Left kidney (tissue), 2 donors: Measurements from ENCODE around the gene GOSR1. TPM values are rescaled to one million over a fixed set of nuclear protein-coding genes. Genes with fewer than 3 reads are reported as not detected.
A peak's percentile ranks its signal among the peaks of the same experiment; 100 is the strongest.
"Not testable (repeated sequence)": the region's sequence is repeated elsewhere in the genome, so short reads cannot be mapped to it uniquely, and the experiment has no call there.

Source experiments
- DNase-seq: peaks from one replicate; pipeline ENCODE4 v3.0.0-alpha.2; 2013
- polyA plus RNA-seq: library from polyadenylated mRNA; unstranded; fragments of 120-200 nt; gene quantifications from one replicate; pipeline ENCODE4 v1.2.1, GENCODE V29; 2013; ENCODE audit not compliant: insufficient read length

Gene GOSR1
- polyA plus RNA-seq, 1 donor, result 64.8 TPM

DNA sequence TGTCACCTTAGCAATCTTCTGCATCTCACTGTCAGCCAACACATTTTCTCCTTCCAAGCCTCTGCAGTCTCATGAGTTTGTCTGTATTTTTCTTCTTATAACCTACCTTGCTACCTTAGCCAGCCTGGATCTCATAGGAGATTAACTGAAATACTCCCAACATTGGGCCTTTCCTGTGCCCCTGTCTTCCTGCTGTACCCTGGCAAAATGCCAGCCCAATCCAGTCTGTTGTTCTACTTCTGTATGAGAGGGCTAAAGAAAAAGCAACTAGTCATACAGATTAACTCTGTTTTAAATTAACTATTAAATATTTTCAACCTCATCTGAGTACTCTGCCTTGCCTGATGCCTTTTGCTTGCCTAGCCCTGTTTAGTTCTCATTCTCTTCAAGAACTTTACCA, 18.4 kb downstream of the GOSR1 start:
- DNase-seq, result no peak

DNA sequence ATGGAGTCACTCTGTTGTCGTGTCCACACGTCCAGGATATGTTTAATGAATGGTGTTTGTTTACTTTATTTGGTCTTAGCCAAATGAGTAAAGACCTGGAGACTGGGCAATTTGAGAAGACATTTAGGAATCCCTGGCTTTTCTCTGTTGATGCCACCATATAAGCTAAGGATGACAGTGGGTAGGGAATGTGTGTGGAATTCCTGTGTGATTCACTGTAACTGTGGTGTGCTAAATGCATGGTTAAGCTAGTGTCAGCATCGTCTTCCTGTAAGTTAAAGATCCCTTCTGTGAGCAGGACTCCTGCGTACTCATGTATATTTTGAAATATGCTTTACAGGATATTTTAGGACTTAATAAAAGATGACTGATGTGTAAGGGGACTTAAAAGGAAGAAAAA, 26.4 kb downstream of the GOSR1 start:
- DNase-seq, result no peak

DNA sequence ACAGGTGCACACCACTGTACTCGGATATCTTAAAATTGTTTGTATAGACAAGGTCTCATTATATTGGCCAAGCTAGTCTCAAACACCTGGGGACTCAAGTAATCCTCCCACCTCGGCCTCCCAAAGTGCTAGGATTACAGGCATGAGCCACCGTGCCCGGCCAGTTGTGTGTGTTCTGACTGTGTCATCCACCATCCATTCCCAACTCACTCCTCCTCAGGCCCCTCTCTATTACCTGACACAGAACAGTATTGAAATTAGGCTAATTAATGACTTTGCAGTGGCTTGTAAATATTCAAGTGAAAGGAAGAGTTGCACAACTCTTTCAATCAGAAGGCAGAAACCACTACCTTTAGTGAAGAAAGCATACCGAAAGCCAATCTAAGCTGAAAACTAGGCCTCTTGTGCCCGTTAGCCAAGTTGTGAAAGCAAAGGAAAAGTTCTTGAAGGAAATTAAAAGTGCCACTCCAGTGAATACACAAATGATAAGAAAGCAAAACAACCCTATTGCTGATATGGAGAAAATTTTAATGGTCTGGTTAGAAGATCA, 28.7 kb downstream of the GOSR1 start:
- DNase-seq, result no peak

DNA sequence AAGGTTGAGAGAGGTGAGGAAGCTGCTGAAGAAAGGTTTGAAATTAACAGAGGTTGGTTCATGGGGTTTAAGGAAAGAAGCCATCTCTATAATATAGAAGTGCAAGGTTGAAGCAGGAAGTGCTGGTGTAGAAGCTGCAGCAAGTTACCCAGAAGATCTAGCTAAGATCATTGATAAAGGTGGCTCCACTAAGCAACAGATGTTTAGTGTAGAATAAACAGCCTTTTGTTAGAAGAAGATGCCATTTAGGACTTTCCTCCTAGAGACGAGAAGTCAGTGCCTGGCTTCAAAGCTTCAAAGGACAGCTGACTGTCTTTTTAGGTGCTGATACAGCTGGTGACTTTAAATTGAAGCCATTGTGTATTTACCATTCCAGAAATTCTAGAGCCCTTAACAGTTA, 29.3 kb downstream of the GOSR1 start:
- DNase-seq, result no peak

DNA sequence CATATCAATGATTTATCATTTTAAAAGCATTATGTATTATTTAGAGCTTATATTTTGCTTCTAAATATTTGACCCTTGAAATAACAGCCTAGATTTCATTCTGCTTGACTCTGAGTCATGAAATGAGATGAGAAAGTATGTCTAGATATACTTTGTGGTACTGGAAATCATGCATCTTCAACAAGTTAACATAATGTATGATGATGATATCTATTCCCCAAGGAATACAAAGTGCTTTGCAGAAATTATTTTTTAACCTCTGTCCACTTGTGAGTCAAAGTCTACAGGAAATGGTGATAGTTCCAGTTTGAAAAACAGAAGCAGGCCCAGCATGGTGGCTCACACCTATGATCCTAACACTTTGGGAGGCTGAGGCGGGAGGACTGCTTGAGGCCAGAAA, 36.1 kb downstream of the GOSR1 start:
- DNase-seq, result no peak

DNA sequence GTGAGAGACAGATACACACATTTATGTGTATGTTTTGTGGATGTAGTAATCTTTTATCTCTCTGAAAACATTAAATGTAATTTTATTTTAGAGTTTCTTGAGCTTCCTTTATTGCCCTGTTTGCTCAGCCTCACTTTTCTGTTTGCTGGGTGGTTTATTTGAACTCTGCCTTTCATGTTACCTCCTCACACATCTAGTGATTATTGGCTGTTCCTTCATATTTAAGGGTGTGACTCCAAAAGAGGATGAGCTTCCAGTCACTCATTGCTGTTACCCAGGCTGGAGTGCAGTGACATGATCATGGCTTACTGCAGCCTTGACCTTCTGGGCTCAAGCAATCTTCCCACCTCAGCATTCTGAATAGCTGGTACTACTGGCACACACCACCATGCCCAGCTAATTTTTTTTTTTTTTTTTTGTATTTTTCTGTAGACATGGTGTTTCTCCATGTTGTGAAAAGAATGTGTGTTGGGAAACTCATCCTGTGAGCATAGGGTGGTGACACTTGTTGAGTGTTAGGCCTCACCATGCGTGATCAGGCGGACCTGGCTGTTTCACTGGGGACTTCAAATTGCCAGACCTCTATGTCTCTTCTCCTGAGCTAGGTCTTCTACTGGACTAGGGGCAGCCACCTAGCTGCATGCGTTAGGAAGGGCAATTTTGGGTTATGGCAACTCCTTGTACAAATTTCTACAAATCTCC, 37.8 kb downstream of the GOSR1 start:
- no peak for DNase-seq

DNA sequence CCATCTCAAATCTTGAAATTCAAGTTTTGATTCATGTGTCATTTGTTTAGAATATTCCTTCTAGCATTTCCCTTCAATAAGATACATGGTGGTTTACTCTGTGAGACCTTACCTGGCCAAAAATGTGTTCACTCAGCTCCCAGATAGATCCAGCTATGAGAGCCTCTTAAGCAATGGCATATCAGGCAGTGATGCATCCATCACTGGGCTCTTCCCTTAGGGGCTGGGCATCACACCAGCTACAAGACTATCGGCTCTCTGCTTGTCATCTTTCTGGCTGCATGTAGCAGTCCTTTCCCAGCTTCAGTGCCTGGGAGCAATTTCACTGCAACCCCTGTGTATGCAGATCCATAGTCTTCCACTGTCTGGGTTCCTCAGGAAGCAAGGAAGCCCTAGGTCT, 40.6 kb downstream of the GOSR1 start:
- no peak for DNase-seq

DNA sequence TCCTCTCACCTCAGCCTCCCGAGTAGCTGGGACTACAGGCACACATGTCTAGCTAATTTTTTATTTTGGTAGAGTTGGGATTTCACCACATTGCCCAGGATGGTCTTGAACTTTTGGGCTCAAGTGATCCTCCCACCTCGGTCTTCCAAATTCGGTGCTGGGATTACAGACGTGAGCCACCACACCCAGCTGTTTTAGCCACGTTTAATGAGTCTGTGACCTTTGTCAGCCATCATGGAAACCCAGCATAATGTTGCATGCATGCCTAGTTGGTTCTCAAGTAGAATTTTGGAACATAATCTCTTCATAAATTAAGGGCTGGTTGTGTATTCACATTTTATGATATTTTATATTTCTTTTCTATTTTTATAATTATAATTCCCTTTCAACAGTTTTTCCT, 42.0 kb downstream of the GOSR1 start:
- no peak for DNase-seq

DNA sequence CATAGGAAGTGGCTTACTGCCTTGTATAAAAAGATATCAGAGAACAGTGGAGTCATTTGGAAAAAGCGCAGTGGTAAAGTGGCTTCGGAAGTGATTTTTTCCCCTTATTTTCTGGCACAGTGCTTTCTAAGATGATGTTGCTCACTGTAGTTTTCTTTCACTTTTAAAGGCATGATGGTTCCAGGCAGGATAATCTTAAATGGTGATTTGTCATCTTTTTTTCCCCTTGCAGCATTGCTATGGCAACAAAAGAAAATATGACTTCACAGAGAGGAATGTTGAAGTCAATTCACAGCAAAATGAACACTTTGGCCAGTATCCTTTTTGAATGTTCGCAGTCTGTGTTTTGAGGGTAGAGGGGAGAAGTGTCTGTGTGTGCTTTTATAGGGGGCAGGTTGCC, 42.5 kb downstream of the GOSR1 start:
- no peak for DNase-seq

DNA sequence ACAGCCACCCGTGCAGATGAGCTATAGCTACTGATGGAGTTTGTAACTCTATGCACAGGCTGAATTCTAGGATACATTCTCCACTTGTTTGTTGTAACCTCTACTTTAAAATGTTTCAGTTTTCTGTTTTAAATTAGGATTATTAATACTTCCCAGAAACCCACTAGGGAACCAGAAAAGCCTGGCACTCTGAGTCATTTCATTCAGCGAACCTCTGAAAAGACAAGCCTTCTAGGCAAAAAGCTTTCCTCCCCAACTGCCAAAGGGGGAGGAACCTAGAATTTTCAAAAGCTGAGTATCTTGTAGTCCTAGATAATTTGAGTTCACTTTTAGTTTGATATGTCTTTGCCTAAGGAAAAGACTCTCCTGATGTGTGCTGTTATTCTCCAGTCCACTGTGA, 43.2 kb downstream of the GOSR1 start:
- no peak for DNase-seq

DNA sequence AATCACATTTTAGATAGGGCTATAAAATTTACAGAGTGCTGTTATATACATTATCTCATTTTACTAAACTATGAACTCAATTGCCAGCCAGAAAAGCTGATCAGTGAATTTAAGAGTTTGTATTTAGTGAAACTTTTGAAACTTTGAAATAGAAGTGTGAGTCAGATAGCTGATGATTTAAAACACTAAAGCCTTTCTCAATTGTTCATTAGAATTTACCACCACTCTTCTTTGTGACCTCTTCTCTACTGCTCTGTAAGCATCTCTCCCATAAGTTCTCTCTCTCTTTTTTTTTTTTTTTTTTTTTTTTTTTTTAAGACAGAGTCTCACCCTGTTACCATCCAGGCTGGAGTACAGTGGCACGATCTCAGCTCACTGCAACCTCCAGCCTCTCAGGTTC, 43.7 kb downstream of the GOSR1 start:
- DNase-seq, result no peak

DNA sequence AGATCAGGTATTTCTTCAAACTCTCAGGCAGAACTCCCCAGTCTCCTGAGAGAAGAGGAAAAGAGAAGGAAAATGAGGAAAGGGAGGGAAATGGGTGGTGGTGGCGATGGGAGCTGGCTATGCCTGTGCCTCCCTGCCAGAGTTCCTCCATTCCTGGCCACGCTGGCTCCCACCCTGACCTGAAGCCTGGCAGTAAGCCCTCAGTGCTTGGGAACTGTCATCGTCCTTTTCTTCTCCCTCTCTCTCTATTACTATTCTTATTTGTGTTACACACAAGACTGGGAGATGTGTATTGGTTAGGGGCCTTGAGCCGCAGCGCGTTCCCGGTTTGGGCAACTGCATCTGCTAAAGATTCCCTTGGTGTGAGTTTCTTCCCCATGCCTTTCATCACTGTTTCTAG, 44.6 kb downstream of the GOSR1 start:
- DNase-seq, result no peak

DNA sequence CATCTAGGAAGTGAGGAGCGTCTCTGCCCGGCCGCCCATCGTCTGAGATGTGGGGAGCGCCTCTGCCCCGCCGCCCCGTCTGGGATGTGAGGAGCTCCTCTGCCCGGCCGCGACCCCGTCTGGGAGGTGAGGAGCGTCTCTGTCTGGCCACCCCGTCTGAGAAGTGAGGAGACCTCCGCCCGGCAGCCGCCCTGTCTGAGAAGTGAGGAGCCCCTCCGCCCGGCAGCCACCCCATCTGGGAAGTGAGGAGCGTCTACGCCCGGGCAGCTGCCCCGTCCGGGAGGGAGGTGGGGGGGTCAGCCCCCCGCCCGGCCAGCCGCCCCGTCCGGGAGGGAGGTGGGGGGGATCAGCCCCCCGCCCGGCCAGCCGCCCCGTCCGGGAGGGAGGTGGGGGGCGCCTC, 46.0 kb downstream of the GOSR1 start:
- not testable (repeated sequence) for DNase-seq

DNA sequence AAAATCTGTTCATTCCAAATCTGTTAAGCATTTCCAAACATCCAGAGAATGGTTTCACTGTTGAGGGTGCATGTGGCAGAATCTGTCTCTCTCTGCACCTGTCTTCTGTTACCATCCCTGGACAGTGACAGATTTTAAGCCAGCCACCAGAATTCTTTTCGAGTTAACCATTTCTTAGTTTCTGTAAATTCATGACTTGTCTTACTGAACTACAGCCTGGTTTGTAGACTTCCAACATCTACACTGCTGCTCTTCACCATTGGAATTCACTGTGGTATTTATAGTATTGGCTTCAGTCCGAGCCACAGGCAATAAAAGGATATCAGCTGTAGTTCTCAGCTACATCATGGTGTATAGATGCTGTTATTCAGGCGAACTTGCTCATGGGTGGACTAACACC, 47.6 kb downstream of the GOSR1 start:
- peak; percentile 8 for DNase-seq

DNA sequence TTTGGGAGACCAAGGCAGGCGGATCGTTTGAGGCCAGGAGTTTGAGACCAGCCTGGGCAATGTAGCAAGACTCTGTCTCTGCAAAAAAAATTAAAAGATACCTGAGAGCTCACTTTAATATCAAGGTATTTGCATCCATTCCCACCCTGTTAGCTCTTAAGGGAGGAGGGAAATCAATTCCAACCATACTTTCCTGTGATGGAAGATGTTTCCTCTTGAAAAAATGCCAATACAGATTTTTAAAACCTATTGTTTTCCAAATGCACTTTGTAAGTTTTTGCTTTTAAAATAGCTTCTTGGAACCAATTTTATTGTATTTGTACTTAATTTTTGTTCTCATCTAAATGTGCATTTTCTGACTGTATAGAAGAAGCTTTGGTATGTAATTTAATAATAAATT, 49.2 kb downstream of the GOSR1 start:
- DNase-seq, result no peak

DNA sequence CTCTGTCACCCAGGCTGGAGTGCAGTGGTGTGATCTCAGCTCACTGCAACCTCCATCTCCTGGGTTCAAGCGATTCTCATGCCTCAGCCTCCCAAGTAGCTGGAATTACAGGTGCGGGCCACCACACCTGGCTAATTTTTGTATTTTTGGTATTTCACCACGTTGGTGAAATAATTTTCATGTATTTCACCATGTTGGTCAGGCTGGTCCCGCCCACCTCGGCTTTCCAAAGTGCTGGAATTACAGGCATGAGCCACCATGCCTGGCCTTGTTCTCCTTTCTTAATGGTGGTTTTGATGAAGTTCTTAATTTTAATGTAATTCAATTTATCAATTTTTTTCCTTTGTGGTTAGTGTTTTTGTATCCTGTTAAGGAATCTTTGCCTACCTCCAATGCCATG, 51.5 kb downstream of the GOSR1 start:
- DNase-seq, result not testable (repeated sequence)

DNA sequence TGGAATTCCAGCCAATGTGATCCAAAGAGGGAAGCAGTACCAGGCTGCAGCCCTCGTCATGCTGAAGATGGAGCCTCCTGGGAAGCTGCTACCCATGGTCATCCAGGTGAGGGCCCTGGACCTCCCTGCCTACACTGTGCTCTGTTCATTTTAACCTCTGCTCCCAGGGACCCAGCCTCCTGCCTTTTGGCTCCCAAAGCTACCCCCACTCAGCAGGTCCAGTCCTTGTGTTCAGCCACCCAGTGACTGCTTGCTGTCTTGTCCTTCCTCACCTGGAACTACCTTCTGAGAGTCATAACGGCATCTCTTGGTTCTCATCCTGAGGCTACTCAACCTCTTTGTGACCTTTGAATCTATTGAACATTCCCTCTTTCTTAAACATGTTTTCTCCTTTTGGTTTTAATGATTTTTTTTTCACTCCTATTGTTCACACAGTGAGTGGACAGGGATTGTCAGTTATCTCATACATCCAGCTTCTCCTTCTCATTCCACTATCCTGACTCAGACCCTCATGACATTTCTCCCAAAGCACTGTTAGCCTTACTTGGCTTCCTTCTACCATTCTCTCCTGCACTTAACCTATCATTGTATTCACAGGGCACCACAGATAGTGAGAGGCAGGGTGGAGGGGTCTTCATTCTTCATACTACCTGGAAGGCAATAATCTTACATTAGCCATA, 53.3 kb downstream of the GOSR1 start:
- no peak for DNase-seq

DNA sequence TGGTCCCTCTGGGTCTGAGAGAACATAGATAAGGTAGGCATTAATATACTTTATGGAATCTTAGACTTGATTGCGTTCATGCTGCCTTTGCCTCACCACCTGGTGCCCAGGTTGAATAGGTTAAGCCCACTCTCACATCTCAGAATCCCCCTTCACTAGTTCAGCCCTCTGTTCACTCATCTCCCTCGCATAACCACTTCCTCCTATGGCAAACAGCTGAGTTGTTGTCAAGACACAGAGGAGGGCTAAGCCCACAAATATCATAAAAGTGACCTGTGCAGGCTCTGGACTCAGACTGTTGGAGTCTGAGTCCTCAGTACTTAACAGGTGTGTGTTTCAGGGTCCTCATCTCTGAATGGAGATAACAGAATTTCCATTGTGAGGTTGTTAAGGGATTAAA, 55.7 kb downstream of the GOSR1 start:
- no peak for DNase-seq

DNA sequence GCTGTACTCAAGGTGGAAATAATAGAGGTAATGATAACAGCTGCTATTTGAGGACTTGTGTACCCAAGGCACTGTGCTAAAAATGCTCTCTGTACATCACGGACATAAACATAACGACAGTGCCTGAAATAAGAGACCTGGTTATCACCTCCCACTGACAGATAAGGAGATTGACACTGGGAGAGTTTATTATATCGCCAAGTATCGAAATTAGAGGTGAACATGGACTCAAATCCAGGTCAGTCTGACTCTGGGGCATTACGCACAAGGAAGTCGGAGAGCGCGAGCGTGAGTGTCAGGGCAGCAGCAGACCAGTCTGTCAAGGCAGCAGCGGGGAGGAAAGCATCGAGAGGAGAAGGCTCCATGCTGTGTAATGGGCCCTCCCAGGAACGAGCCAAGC, 57.1 kb downstream of the GOSR1 start:
- no peak for DNase-seq

DNA sequence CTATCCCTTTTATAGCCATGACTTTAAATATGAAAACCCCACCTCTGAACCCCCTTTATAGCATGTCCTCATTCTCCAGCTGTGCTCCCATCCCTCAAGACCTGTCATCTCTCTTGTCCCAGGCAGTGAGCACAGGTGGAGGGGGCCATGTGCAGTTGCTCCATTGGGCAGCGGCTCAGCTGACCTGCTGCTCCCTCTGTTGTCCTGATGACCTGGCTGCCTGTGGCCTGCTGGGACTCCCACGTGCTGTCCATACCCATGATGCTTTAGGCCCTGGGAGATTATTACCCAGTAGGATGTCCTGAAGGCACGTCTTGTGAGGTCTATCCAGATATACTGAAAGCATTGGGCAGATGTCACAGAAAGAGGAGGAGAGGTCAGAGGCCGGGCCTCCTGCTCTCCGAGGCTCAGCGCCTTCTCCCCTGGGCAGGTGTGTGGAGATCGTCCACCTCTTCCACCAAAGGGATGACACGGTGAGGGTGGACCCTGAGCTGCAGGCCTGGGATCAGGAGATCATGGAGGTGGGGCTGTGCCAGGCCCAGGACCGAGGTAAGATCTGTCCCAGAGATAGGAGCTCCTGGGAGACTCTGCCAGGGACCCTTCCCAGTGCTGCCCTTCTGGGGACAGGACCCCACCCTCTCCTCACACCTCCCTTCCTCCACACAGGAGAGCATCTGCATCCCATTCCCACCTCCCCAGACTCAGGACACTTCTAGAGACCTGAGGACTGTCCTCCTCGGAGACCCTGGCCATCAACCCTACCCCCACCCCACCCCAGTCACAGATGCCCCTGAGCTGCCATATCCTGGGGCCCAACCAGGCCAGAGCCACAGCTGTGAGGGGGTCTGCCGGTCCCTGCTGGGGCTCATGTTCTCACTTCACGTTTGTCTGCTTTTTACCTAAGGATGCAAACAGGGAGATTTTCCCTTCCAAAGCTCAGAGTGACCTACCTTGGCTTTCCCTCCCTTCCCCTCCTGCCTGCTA, 58.0 kb downstream of the GOSR1 start:
- DNase-seq, result no peak

DNA sequence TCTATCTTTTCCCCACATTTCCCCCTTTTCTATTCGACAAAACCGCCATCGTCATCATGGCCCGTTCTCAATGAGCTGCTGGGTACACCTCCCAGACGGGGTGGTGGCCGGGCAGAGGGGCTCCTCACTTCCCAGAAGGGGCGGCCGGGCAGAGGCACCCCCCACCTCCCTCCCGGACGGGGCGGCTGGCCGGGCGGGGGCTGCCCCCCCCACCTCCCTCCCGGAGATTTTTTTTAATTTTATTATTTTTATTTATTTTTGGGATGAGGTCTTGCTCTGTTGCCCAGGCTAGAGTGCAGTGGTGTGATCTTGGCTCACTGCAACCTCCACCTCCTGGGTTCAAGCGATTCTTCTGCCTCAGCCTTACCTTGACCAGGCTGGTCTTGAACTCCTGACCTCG, 59.6 kb downstream of the GOSR1 start:
- DNase-seq, result not testable (repeated sequence)

DNA sequence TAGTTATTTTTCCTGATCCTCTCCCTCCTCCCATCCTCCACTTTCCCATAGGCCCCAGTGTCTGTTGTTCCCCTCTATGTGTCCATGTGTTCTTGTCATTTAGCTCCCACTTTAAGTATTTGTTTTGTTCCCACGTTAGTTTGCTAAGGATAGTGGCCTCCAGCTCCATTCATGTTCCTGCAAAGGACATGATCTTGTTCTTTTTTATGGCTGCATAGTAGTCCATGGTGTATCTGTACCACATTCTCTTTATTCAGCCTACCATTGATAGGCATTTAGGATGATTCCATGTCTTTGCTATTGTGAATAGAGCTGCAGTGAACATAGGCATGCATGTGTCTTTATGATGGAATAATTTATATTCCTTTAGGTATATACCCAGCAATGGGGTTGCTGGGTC, 60.5 kb downstream of the GOSR1 start:
- DNase-seq, result not testable (repeated sequence)

DNA sequence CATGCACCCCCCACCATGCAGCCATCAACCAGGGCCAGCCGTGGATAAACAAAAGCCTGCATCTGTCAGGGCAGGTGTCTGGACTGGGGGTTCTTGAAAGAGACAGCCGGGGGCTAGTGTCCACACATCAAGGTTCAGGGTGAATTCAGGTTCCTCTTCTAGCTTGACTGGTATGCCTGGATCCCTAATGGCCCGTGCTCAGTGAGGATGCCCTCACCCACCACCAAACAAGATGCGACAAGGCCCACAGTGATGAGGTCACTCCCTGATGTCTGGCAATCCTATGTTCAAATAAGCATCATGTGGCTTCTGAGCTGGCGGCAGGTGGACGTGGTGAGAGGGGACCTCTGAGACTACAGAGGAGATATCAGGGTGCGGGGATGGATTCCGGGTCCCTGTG, 64.6 kb downstream of the GOSR1 start:
- no peak for DNase-seq
